ENCODE measurements around the gene SPOCK3. TPM values are rescaled to one million over a fixed set of nuclear protein-coding genes. Genes with fewer than 3 reads are reported as not detected.

The SPOCK3 gene
- total and polyA plus RNA-seq, 10 of the 15 experiments (the other 5 are each of a cell fraction or from before 2014, with no cell fraction given): 0.06 to 0.39 (median 0.09) TPM; not detected in 5

DNA sequence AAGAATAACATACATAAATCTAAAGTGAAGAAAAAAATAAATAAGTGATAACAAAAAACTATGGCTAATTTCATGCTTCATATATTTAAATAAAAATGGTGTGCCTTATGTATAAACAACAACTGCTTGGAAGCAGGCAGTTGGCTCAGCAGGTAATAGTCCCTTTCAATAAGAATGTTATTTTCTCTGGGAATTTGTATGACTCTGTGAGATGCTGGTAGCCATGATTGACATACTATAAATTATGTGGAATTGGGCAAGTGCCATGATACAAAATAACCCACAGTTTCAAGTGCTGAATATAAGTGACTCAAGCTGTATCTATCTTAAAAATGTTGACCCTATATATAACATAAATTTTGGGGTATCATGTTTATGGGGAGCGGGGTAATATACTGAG, 546.5 kb downstream of the SPOCK3 start:
- H3K79me2 ChIP-seq (ENCODE audit: control insufficient read depth, insufficient read depth, low read length): no peaks in the 10 kb centered on the region
- no peaks in the 10 kb centered on the region for H4K20me1 ChIP-seq (ENCODE audit: control insufficient read depth, insufficient read depth)
- TF ChIP-seq, protein P1, sequence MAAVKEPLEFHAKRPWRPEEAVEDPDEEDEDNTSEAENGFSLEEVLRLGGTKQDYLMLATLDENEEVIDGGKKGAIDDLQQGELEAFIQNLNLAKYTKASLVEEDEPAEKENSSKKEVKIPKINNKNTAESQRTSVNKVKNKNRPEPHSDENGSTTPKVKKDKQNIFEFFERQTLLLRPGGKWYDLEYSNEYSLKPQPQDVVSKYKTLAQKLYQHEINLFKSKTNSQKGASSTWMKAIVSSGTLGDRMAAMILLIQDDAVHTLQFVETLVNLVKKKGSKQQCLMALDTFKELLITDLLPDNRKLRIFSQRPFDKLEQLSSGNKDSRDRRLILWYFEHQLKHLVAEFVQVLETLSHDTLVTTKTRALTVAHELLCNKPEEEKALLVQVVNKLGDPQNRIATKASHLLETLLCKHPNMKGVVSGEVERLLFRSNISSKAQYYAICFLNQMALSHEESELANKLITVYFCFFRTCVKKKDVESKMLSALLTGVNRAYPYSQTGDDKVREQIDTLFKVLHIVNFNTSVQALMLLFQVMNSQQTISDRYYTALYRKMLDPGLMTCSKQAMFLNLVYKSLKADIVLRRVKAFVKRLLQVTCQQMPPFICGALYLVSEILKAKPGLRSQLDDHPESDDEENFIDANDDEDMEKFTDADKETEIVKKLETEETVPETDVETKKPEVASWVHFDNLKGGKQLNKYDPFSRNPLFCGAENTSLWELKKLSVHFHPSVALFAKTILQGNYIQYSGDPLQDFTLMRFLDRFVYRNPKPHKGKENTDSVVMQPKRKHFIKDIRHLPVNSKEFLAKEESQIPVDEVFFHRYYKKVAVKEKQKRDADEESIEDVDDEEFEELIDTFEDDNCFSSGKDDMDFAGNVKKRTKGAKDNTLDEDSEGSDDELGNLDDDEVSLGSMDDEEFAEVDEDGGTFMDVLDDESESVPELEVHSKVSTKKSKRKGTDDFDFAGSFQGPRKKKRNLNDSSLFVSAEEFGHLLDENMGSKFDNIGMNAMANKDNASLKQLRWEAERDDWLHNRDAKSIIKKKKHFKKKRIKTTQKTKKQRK (IDR thresholded peaks at IDR 0.05; ENCODE audit: low read depth, low read length): no peak
- TF ChIP-seq, protein P2, sequence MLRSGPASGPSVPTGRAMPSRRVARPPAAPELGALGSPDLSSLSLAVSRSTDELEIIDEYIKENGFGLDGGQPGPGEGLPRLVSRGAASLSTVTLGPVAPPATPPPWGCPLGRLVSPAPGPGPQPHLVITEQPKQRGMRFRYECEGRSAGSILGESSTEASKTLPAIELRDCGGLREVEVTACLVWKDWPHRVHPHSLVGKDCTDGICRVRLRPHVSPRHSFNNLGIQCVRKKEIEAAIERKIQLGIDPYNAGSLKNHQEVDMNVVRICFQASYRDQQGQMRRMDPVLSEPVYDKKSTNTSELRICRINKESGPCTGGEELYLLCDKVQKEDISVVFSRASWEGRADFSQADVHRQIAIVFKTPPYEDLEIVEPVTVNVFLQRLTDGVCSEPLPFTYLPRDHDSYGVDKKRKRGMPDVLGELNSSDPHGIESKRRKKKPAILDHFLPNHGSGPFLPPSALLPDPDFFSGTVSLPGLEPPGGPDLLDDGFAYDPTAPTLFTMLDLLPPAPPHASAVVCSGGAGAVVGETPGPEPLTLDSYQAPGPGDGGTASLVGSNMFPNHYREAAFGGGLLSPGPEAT (IDR thresholded peaks at IDR 0.05; ENCODE audit: low read depth): no peak
- no peak for TF ChIP-seq NBN (IDR thresholded peaks at IDR 0.05)
- TF ChIP-seq, protein P3, sequence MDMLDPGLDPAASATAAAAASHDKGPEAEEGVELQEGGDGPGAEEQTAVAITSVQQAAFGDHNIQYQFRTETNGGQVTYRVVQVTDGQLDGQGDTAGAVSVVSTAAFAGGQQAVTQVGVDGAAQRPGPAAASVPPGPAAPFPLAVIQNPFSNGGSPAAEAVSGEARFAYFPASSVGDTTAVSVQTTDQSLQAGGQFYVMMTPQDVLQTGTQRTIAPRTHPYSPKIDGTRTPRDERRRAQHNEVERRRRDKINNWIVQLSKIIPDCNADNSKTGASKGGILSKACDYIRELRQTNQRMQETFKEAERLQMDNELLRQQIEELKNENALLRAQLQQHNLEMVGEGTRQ (IDR thresholded peaks at IDR 0.05; ENCODE audit: borderline replicate concordance, low read depth, low read length): no peak
- no peak overlapping the region for H3K9ac ChIP-seq (ENCODE audit: control insufficient read depth, insufficient read depth, low read length)
- no peak overlapping the region for H2AFZ ChIP-seq (ENCODE audit: control insufficient read depth, low read depth, low read length)
- ChIA-PET POLR2A (no interaction called here), CTCF (no interaction called here), RAD21 (ENCODE audit: unreplicated experiment) (no interaction called here), SMC1A (ENCODE audit: uncharacterized antibody, unreplicated experiment) (no interaction called here)
- in situ Hi-C loops (cut with MboI) (no loop called here), intact Hi-C loops (cut with micrococcal nuclease; ENCODE audit: unreplicated experiment) (no loop called here)
- BruUV-seq (replicated peaks): no TSS peak
- WGBS (ENCODE audit: insufficient coverage, insufficient replicate concordance, low lambda C conversion rate, missing lambda C conversion rate): 57% methylated on average over 1 of the region's 1 CpG
- H3K27ac ChIP-seq (ENCODE audit: control insufficient read depth, insufficient read depth): no peak overlapping the region
- FAIRE-seq (no peak), DNase-seq (ENCODE audit: low read depth, low spot score) (no peak), ATAC-seq (no peak)
- H3K9me3 ChIP-seq (replicated peaks; ENCODE audit: control insufficient read depth, insufficient read depth, low read length): no peaks in the 10 kb centered on the region
- H3K4me2 ChIP-seq (ENCODE audit: control insufficient read depth, insufficient read depth): no peak overlapping the region
- no peaks in the 10 kb centered on the region for H3K27me3 ChIP-seq (replicated peaks in 1 of 2; ENCODE audit: control insufficient read depth in 2 of 2, insufficient read depth in 2 of 2, low read length in 1 of 2)
- H3K4me3 ChIP-seq: no peak overlapping the region
- H3K4me1 ChIP-seq (ENCODE audit: control insufficient read depth, insufficient read depth, low read length): no peaks in the 10 kb centered on the region
- H3K36me3 ChIP-seq (ENCODE audit: control insufficient read depth in 2 of 2, insufficient read depth in 2 of 2, low read length in 1 of 2): no peaks in the 10 kb centered on the region

Small RNAs within 50 kb of the gene (small RNA-seq; reads per million reads assigned to genes)
- not detected for gene RNA5SP171

Data from GM12878 (cell line).